Retinal pigment epithelial cell (primary cell): ENCODE measurements around the gene GRK5.

Experiments
- DNase-seq: peaks from one replicate; pipeline ENCODE4 v3.0.0-alpha.2; 2010; ENCODE audit warnings: low read depth
- H3K4me3 ChIP-seq: 2 replicates; pipeline ENCODE4 v1.5.1; 2011; ENCODE audit warnings: mild to moderate bottlenecking, low read length, control low read depth, moderate library complexity
- TF ChIP-seq, protein P1 (sequence below): conservative IDR thresholded peaks from 2 replicates; pipeline ENCODE4 v1.5.1; 2011; ENCODE audit warnings: low read depth, low read length, control low read depth, inconsistent platforms

Gene GRK5

GRCh38 chr10:119207713-119208552 lies 562 bp downstream of the GRK5 start:
- TF ChIP-seq, protein P1, sequence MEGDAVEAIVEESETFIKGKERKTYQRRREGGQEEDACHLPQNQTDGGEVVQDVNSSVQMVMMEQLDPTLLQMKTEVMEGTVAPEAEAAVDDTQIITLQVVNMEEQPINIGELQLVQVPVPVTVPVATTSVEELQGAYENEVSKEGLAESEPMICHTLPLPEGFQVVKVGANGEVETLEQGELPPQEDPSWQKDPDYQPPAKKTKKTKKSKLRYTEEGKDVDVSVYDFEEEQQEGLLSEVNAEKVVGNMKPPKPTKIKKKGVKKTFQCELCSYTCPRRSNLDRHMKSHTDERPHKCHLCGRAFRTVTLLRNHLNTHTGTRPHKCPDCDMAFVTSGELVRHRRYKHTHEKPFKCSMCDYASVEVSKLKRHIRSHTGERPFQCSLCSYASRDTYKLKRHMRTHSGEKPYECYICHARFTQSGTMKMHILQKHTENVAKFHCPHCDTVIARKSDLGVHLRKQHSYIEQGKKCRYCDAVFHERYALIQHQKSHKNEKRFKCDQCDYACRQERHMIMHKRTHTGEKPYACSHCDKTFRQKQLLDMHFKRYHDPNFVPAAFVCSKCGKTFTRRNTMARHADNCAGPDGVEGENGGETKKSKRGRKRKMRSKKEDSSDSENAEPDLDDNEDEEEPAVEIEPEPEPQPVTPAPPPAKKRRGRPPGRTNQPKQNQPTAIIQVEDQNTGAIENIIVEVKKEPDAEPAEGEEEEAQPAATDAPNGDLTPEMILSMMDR, result no peak
- peak overlapping the region; percentile 61 for H3K4me3 ChIP-seq
- DNase-seq, result no peak

DNA sequence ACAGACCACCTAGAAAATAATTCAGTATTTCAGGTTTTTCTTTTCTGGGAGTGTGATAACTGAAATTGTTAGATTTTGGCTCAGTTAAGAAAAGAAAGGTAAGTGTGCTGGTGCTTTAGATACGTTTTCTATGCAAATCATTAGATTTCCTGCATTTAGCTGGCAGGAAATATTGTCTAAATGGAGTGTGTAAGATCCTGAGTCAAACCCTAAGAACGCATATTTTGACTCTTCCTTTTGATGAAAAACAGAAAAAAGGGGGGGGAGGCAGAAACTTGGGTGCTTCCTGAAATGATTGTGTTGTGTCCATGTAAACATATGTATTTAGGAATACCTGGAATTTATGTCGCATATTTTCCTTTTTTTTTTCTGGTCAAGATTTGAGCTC lies 1.2 kb downstream of the GRK5 start:
- no peak for DNase-seq
- TF ChIP-seq, protein P1, result no peak
- H3K4me3 ChIP-seq, result peak overlapping the region; percentile 61

DNA sequence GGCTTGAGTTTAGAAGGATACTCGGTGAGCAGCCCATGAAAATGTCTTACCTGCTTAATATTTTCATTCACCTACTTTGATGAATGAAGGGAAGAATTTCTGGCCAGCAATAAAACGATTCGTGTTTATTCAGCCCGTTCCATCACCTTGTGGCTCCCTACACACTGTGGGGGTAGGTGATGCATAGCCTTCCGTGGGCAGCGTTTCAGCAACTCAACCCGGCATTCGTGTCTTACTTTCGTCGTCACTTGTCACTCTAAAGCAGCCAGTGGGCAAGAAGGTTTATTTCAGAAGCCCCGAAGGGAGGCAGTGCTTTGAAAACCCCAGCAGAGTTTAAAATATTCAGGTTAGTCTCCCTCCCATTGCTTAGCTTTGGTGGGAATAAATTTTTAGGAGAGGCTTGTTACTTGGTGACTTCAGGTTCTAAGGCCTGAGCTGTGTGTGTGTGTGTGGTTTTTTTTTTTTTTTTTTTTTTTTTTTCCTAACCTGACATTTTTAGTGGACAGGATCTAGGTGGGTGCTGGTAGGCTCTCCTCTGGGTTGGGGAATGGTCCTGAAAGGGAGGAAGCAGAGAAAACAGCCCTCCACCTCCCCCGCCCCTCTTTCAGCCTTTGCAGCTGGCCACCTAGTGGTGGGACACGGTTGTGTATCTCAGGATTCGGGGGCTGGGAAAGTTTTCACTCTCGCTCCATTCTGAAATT lies 1.8 kb downstream of the GRK5 start:
- DNase-seq, result no peak
- H3K4me3 ChIP-seq, result peak overlapping the region; percentile 8
- TF ChIP-seq, protein P1, result peak; percentile 93

GRCh38 chr10:119209736-119210355 lies 2.5 kb downstream of the GRK5 start:
- TF ChIP-seq, protein P1, result no peak
- no peak overlapping the region for H3K4me3 ChIP-seq
- no peak for DNase-seq

GRCh38 chr10:119210633-119211032 lies 3.3 kb downstream of the GRK5 start:
- no peak for DNase-seq
- TF ChIP-seq, protein P1, result no peak
- no peak overlapping the region for H3K4me3 ChIP-seq

DNA sequence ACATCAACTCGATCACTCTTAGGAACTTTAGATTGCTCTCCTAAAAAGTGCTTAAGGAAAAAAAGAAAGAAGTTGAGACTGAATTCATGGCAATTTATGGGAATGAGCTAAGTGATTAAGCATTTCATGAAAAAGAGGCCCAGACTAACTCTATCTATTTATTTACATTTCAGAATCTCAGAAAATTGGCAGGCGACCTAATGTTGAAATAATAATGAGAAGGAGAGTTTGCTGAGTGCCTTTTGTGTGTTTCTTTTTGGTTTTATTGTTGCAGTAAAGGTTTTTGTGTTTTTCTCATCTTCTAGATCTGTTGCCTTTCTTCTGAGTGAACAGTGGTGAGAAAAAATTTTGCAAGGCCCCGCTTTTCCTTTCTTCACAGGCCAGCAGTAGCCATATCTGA lies 3.8 kb downstream of the GRK5 start:
- TF ChIP-seq, protein P1, result no peak
- H3K4me3 ChIP-seq, result no peak overlapping the region
- DNase-seq, result no peak
